GM23248 (cell line): ENCODE data around the gene DOP1A.

ENCODE experiments used
- EZH2 ChIP-seq: fragments of 200-600 bp; sonication (generic); IDR thresholded peaks from 2 replicates; pipeline ENCODE4 v1.6.1; 2018; ENCODE audit warnings: antibody characterized with exemption, mild to moderate bottlenecking; ENCODE audit not compliant: insufficient read depth, poor library complexity, severe bottlenecking
- EZH2phosphoT487 ChIP-seq: fragments of 200-600 bp; sonication (generic); IDR thresholded peaks from 2 replicates; pipeline ENCODE4 v1.6.1; 2018; ENCODE audit warnings: antibody characterized with exemption, moderate library complexity, mild to moderate bottlenecking, low read depth; ENCODE audit not compliant: insufficient read depth

- TF ChIP-seq EZH2phosphoT487: no peak
- no peak for TF ChIP-seq EZH2
These were observed 13.8 kb upstream of the DOP1A start for GRCh38 chr6:83053678-83054077.
